SK-N-MC (cell line): ENCODE data around the gene PEX14.

Experiments used
- DNase-seq: peaks from one replicate; pipeline ENCODE4 v3.0.0-alpha.2; 2011; ENCODE audit warnings: low read depth, low spot score
- H3K27ac ChIP-seq: fragments of 200-600 bp; sonication (generic); 2 replicates; pipeline ENCODE4 v1.5.1; 2016; ENCODE audit warnings: mixed run types
- H3K36me3 ChIP-seq: fragments of 200-600 bp; sonication (generic); 2 replicates; pipeline ENCODE4 v1.6.1; 2017; ENCODE audit warnings: antibody characterized with exemption, low read length, mixed read lengths; ENCODE audit not compliant: insufficient read depth
- H3K4me3 ChIP-seq: fragments of 200-600 bp; sonication (generic); 2 replicates; pipeline ENCODE4 v1.5.1; 2016
- H3K9ac ChIP-seq: fragments of 200-600 bp; sonication (generic); 2 replicates; pipeline ENCODE4 v1.8.0; 2017; ENCODE audit warnings: mixed run types, mixed read lengths; ENCODE audit not compliant: insufficient read length
- H3K9me3 ChIP-seq: fragments of 200-600 bp; sonication (generic); 2 replicates; pipeline ENCODE4 v1.6.1; 2017; ENCODE audit warnings: low read depth, mild to moderate bottlenecking, antibody characterized with exemption, low read length, moderate library complexity, mixed read lengths
- EZH2 ChIP-seq: fragments of 200-600 bp; sonication (generic); IDR thresholded peaks from one replicate; pipeline ENCODE4 v1.6.1; 2017; ENCODE audit warnings: antibody characterized with exemption
- FOXP2 ChIP-seq: optimal IDR thresholded peaks from 2 replicates; pipeline ENCODE3; 2011; ENCODE audit warnings: mild to moderate bottlenecking, moderate library complexity; ENCODE audit not compliant: insufficient read depth; ENCODE audit errors: extremely low read length, control extremely low read depth
- POLR2AphosphoS5 ChIP-seq: IDR thresholded peaks from 2 replicates; pipeline ENCODE4 v1.6.1; 2012; ENCODE audit warnings: mild to moderate bottlenecking, low read depth, low read length, borderline replicate concordance

Gene PEX14

GRCh38 chr1:10638559-10639005, 163.8 kb downstream of the PEX14 start:
- peak overlapping the region; percentile 95 for H3K27ac ChIP-seq
- no peaks in the 10 kb centered on the region for H3K36me3 ChIP-seq
- H3K9ac ChIP-seq, result no peak overlapping the region
- DNase-seq, result no peak
- TF ChIP-seq FOXP2, result no peak
- no peak for TF ChIP-seq EZH2
- TF ChIP-seq POLR2AphosphoS5, result no peak
- H3K4me3 ChIP-seq, result no peak overlapping the region
- H3K9me3 ChIP-seq, result no peaks in the 10 kb centered on the region

GRCh38 chr1:10639011-10639774, 164.4 kb downstream of the PEX14 start:
- Histone ChIP-seq H3K4me3 (no peak overlapping the region), H3K27ac (no peak overlapping the region), H3K9ac (no peak overlapping the region), H3K36me3 (no peaks in the 10 kb centered on the region), H3K9me3 (no peaks in the 10 kb centered on the region)
- TF ChIP-seq FOXP2 (no peak), EZH2 (no peak), POLR2AphosphoS5 (no peak)
- no peak for DNase-seq

GRCh38 chr1:10639775-10640578, 165.2 kb downstream of the PEX14 start:
- Histone ChIP-seq H3K27ac (no peak overlapping the region), H3K9me3 (no peaks in the 10 kb centered on the region), H3K36me3 (no peaks in the 10 kb centered on the region), H3K4me3 (peak overlapping the region; percentile 51), H3K9ac (no peak overlapping the region)
- DNase-seq, result peak; percentile 30
- TF ChIP-seq POLR2AphosphoS5 (no peak; the same call in 1 of the 2 replicates), EZH2 (no peak), FOXP2 (no peak)

DNA sequence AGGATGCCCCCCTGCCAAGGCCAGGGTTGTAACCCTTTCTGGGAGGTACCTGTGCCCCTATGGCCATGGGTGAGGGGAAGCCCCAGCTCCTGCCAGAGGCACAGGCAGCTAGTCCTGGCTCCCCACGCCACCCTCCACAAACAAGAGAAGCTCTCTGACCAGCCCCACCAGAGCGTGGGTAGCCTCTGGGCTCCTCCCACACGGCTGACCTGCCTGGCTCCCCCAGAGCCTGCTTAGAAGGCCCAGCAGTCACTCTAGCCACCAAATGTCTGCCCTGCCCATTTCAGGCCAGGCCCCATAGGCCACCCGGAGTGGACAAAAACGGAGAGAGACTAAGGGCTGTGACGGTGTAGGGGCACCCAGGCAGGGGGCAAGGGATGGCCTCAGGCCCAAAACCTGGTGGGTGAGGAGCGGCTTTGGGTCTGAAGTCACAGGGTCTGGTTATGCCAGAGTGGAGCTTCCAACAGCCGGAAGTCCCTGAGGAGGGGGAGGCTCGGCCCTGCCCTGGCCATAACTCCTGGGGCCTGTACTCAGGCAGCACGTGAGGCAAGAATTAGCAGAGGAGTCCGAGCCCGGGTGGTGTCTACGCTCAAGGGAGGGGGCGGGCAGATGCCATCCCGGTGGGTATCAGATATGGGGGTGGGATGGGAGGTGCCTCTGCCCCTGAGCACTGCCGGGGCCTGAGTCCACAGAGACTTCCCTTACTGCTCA, 166.2 kb downstream of the PEX14 start:
- Histone ChIP-seq H3K27ac (peak overlapping the region; percentile 60; the same call in 1 of the 2 replicates), H3K9me3 (no peaks in the 10 kb centered on the region)

GRCh38 chr1:10641976-10642375, 167.2 kb downstream of the PEX14 start:
- no peak overlapping the region for H3K27ac ChIP-seq
- no peak overlapping the region for H3K9ac ChIP-seq
- H3K36me3 ChIP-seq, result no peaks in the 10 kb centered on the region
- TF ChIP-seq EZH2, result no peak
- no peak for TF ChIP-seq FOXP2
- TF ChIP-seq POLR2AphosphoS5, result no peak
- H3K9me3 ChIP-seq, result no peaks in the 10 kb centered on the region
- no peak overlapping the region for H3K4me3 ChIP-seq
- no peak for DNase-seq

More for the DNA sequence above, 166.2 kb downstream of the PEX14 start:
- TF ChIP-seq POLR2AphosphoS5 (no peak), EZH2 (no peak), FOXP2 (no peak)
- Histone ChIP-seq H3K9ac (peak overlapping the region; percentile 32), H3K4me3 (no peak overlapping the region; the same call in 1 of the 2 replicates), H3K36me3 (no peaks in the 10 kb centered on the region)
- no peak for DNase-seq

GRCh38 chr1:10642403-10643080, 167.8 kb downstream of the PEX14 start:
- no peak for DNase-seq
- Histone ChIP-seq H3K27ac (no peak overlapping the region), H3K9me3 (no peaks in the 10 kb centered on the region), H3K4me3 (no peak overlapping the region), H3K36me3 (no peaks in the 10 kb centered on the region), H3K9ac (no peak overlapping the region)
- TF ChIP-seq FOXP2, result no peak
- no peak for TF ChIP-seq EZH2
- TF ChIP-seq POLR2AphosphoS5, result no peak

DNA sequence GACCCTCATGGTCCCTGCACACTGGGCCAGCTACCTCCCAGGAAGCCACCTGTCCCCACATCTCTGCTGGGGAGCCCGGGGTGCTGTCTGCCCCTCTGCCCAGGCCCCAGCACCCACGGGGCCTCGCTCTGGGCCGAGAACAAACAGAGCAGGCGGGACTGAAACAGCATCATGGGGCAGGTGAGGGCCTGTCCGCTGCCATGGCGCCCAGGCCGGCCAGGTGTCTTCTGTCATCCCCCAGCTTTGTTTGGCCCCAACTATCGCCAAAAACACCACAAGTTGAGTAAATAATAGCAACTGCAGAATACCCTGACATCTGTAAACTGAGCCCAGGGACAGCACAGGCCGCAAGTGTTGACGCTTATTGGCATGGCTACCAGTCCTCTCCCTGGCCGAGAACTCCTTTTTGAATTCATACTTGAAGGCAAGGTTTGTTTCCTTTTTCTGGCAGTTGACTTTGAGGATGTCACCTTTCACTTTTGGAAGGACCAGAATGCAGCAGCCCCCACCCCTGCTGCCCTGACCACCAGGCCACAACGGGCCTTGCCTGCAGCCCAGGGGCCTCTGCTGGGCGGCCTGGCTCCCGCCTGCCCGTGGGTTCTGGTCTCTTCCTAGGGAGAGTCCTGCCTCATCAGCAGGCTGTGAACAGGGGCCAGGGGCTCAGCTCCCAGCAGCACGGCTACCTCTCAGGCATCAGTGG, 169.0 kb downstream of the PEX14 start:
- TF ChIP-seq FOXP2 (no peak), EZH2 (no peak)
- Histone ChIP-seq H3K9ac (no peak overlapping the region), H3K9me3 (no peaks in the 10 kb centered on the region), H3K4me3 (no peak overlapping the region), H3K27ac (0 out of 2 replicates have a peak overlapping the region, but pooled peaks have one; percentile 31), H3K36me3 (no peaks in the 10 kb centered on the region)
- DNase-seq, result no peak
